Measurements from ENCODE around the gene CEP76.
A peak's percentile ranks its signal among the peaks of the same experiment; 100 is the strongest.

Gene CEP76

GRCh38 chr18:12657684-12658425 lies 44.7 kb downstream of the CEP76 start, which contains the start of gene SPIRE1:
Gene SPIRE1, minus strand, starts transcription at chr18:12658107. Its CDS starts 241 bp downstream, at chr18:12657866.
- Histone ChIP-seq H3F3A (ENCODE audit: insufficient read depth) (peaks cover 6% of the 10 kb centered on the region; the same call in 1 of the 2 replicates), H3K4me2 (ENCODE audit: low read depth, low read length, poor library complexity, severe bottlenecking) (peak within 1 kb of the TSS; percentile 60), H3K27ac (ENCODE audit: low read depth, low read length) (no peak within 1 kb of the TSS), H4K20me1 (ENCODE audit: low read depth, low read length) (no peaks in the 10 kb centered on the region), H3K9ac (ENCODE audit: low read length) (peak within 1 kb of the TSS; percentile 45), H3K9me3 (ENCODE audit: insufficient read depth, low read length) (no peaks in the 10 kb centered on the region), H3K9me2 (replicated peaks; ENCODE audit: insufficient read depth, low read length) (no peaks in the 10 kb centered on the region), H3K79me2 (ENCODE audit: insufficient read depth, low read length) (no peaks in the 10 kb centered on the region), H3K27me3 (ENCODE audit: low read length) (no peaks in the 10 kb centered on the region), H3K4me3 (ENCODE audit: insufficient read depth, low read length, poor library complexity, severe bottlenecking) (peak within 1 kb of the TSS; percentile 50), H3K36me3 (ENCODE audit: low read length) (no peaks in the 10 kb centered on the region), H2AFZ (ENCODE audit: low read depth, low read length, severe bottlenecking) (peak within 1 kb of the TSS; percentile 73)
- TF ChIP-seq EZH2phosphoT487 (conservative IDR thresholded peaks at IDR 0.05; ENCODE audit: low read length) (no peak), CTCF (IDR thresholded peaks at IDR 0.05; ENCODE audit: insufficient read depth, low read length, poor library complexity, severe bottlenecking) (no peak)

DNA sequence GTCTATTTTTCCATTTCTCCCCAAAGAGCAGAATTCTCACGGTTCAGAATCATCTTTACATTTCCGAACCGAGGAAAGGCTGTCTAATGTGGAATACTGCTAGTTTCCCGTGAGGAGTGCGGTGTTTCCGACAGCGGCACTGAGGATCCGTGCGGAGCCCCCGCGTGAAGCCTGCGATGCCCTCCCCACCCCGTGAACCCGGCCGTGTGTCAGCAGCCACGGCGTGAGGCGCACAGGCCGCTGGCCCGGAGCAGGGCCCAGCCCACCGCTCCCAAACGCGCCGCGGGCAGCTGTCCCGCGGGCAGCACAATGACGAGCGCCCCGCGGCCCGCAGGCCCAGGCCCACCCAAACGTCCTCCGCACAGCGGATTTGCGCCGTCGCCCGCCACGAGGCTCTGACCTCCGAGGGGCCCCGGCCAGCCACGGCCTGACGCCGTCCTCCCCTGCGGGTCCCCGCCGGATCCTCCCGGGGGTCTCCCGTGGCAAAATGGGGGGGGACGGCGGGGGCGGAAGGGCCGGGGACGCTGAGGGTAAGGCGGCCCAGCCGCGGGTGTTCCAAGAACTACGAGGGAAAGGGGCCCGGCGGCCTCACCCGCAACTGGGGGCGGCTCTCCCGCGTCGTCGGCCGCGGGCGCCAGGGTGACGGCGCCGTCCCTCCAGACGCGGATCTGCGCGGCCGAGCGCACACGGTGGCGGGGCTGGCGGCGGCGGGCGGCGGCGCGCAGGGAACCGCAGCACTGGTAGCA lies 45.4 kb downstream of the CEP76 start:
- H3K9me2 ChIP-seq (replicated peaks; ENCODE audit: insufficient read depth, low read length): no peaks in the 10 kb centered on the region
- no peaks in the 10 kb centered on the region for H3K36me3 ChIP-seq (ENCODE audit: low read length)
- H3K4me3 ChIP-seq (ENCODE audit: insufficient read depth, low read length, poor library complexity, severe bottlenecking): peak overlapping the region; percentile 50
- no peaks in the 10 kb centered on the region for H3K27me3 ChIP-seq (ENCODE audit: low read length)
- no peaks in the 10 kb centered on the region for H4K20me1 ChIP-seq (ENCODE audit: low read depth, low read length)
- no peaks in the 10 kb centered on the region for H3K9me3 ChIP-seq (ENCODE audit: insufficient read depth, low read length)
- TF ChIP-seq CTCF (IDR thresholded peaks at IDR 0.05; ENCODE audit: insufficient read depth, low read length, poor library complexity, severe bottlenecking) (no peak), EZH2phosphoT487 (conservative IDR thresholded peaks at IDR 0.05; ENCODE audit: low read length) (no peak)
- H3F3A ChIP-seq (ENCODE audit: insufficient read depth): peaks cover 6% of the 10 kb centered on the region; the same call in 1 of the 2 replicates
- peak overlapping the region; percentile 60 for H3K4me2 ChIP-seq (ENCODE audit: low read depth, low read length, poor library complexity, severe bottlenecking)
- H3K27ac ChIP-seq (ENCODE audit: low read depth, low read length): no peak overlapping the region
- no peaks in the 10 kb centered on the region for H3K79me2 ChIP-seq (ENCODE audit: insufficient read depth, low read length)
- H2AFZ ChIP-seq (ENCODE audit: low read depth, low read length, severe bottlenecking): peak overlapping the region; percentile 73
- peak overlapping the region; percentile 45 for H3K9ac ChIP-seq (ENCODE audit: low read length)

DNA sequence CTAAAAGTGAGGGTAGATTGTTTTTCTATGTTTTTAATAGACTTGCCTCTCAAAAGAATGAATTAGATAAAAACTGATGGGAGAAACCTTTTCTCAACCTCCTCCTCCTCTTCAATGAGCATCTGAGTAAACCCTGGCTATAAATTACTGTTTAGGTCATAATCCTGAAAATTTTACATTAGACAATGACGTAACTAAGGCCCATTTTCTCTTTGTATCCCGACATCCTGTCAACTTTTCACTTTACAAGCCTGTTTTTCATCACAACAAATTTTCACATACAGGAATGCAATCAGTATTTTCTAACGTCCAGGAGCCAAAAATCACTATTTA lies 46.0 kb downstream of the CEP76 start:
- H3K79me2 ChIP-seq (ENCODE audit: insufficient read depth, low read length): no peaks in the 10 kb centered on the region
- H3K9me2 ChIP-seq (replicated peaks; ENCODE audit: insufficient read depth, low read length): no peaks in the 10 kb centered on the region
- no peaks in the 10 kb centered on the region for H4K20me1 ChIP-seq (ENCODE audit: low read depth, low read length)
- TF ChIP-seq EZH2phosphoT487 (conservative IDR thresholded peaks at IDR 0.05; ENCODE audit: low read length) (no peak), CTCF (IDR thresholded peaks at IDR 0.05; ENCODE audit: insufficient read depth, low read length, poor library complexity, severe bottlenecking) (no peak)
- H3K9ac ChIP-seq (ENCODE audit: low read length): peak overlapping the region; percentile 45; the same call in 1 of the 2 replicates
- H3K4me2 ChIP-seq (ENCODE audit: low read depth, low read length, poor library complexity, severe bottlenecking): peak overlapping the region; percentile 60
- H3F3A ChIP-seq (ENCODE audit: insufficient read depth): peaks cover 6% of the 10 kb centered on the region; the same call in 1 of the 2 replicates
- no peak overlapping the region for H2AFZ ChIP-seq (ENCODE audit: low read depth, low read length, severe bottlenecking)
- H3K36me3 ChIP-seq (ENCODE audit: low read length): no peaks in the 10 kb centered on the region
- H3K4me3 ChIP-seq (ENCODE audit: insufficient read depth, low read length, poor library complexity, severe bottlenecking): peak overlapping the region; percentile 50
- H3K27ac ChIP-seq (ENCODE audit: low read depth, low read length): no peak overlapping the region
- H3K27me3 ChIP-seq (ENCODE audit: low read length): no peaks in the 10 kb centered on the region
- H3K9me3 ChIP-seq (ENCODE audit: insufficient read depth, low read length): no peaks in the 10 kb centered on the region

Measured in SU-DHL-6 (cell line).